HG03521 (cell line): ENCODE measurements around the gene NDRG4.
A peak's percentile ranks its signal among the peaks of the same experiment; 100 is the strongest.

Experiments
- ATAC-seq: cut with Tn5 transposase; IDR thresholded peaks from one replicate; pipeline ENCODE4 v1.9.1; 2021; ENCODE audit warnings: mild to moderate bottlenecking, moderate library complexity; ENCODE audit not compliant: unreplicated experiment

NDRG4 gene

DNA sequence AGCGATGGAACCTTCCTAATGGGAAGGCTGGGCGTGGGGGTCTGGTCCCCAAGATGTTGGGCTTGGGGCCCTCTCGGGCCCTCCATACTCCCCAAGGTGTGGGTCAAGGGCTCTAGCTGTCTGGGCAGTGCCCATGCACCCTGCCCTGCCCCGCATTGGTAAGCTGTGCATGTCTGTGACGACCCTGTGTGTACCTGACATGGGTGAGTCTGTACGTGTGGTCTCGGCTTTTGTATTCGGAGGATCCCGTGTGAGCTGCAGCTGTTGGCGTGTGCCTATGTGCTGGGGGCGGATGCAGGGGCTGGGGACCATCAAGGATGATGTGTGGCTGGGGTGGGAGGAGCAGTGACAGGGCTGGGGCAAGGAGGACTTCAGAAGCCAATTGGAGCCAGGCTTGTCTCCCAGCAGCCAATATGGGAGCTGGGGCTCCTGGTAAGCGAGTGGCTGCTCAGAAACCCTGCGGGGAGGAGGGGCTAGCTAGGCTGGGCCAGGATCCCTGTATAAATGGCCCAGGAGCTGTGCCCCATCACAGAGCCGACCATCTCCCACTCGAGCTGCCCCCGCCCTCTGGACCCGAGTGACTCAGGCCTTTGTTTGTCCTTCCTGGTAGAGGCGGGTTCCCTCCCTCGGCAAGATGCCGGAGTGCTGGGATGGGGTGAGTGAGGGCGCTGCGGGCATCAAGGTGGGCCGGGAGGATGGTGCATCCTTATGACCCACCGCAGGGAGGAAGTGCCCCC, at the start of gene NDRG4:
TSS of gene NDRG4 (plus strand) at position 529 of the 737 bp plus-strand sequence. CDS start at position 635, 106 bp downstream.
- ATAC-seq: peak; percentile 39

- no peak for ATAC-seq
Observed at GRCh38 chr16:58450590-58450989, 49.4 kb upstream of the NDRG4 start.

- no peak for ATAC-seq
Observed at GRCh38 chr16:58451265-58451689, 48.7 kb upstream of the NDRG4 start.

GRCh38 chr16:58451945-58452401, 48.0 kb upstream of the NDRG4 start:
- ATAC-seq: no peak

DNA sequence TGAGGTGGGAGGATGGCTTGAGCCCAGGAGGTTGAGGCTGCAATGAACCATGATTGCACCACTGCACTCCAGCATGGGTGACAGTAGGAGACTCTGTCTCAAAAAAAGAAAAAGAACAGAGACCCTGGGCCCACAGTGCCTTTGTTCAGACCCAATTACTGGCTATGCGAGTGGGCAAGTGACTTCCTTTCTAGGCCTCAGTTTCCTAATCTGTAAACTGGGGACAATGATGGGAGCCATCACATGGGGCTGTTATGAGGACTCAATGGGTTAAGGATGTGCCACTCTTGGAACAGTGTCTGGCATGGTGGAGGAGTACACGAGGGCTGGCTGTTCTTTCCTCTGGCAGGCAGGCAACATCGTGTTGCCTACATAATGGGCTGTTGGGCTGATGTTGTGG, 47.3 kb upstream of the NDRG4 start:
- ATAC-seq: no peak

DNA sequence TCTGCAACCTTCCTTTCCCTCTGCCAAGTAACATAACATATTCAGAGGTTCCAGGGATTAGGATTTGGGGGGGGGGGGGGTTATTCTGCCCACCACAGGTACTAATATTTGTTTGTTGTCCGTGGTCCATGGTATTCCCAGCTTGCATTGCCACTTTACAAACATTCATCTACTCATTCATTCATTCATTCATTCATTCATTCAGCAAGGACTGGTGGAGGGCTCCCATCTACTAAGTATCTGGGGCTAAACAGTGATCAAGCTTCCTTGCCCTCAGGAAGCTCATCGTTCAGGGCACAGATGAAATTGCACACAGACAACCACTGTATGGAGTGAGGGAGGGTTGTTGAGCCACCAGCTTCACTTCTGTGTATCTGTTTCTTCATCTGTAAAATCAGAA, 45.8 kb upstream of the NDRG4 start:
- no peak for ATAC-seq

- ATAC-seq: no peak
Observed at GRCh38 chr16:58454856-58455255, 45.1 kb upstream of the NDRG4 start.

DNA sequence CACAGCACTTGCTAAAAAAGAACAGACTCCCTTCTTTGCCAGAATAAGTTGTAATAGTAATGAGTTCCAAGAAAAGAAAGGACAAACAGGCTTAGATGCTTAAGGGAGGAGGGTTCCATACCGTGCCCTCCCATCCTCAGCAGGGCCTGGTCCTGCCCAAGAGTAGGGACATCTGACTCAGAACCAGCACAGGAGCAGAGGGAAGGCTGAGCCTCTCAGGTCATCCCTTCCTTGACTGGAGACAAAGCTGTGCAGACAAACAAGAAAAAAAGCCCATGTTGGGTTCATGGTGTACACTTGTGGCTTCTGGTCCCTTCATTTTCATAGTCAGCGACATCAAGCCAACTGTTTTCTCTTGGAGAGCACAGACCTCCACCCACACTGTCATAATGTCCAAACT, 44.2 kb upstream of the NDRG4 start:
- no peak for ATAC-seq

DNA sequence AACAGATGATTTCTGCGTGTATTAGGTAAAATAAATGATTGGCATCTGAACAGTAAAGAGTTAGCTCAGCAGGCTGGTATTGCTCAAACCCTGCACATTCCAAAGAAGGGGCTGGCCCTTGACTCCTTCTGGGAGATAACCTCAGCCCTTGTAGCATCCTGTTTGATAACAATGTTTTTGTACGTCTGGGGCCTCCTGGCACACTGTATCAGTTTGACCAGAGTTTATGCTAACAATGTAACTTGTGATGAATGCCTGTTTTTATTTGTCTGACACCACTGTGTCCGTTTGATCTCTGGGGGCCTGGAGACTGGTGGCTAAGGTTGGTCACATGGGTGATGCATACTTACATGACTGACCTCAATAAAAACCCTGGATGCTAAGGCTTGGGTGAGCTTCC, 43.8 kb upstream of the NDRG4 start:
- ATAC-seq: no peak

- no peak for ATAC-seq
Observed at GRCh38 chr16:58458606-58459343, 41.2 kb upstream of the NDRG4 start.

GRCh38 chr16:58459344-58460218, 40.4 kb upstream of the NDRG4 start:
- ATAC-seq: no peak

GRCh38 chr16:58460219-58460610, 39.7 kb upstream of the NDRG4 start:
- ATAC-seq: no peak

- ATAC-seq: no peak
Observed at GRCh38 chr16:58461056-58461455, 38.9 kb upstream of the NDRG4 start.

DNA sequence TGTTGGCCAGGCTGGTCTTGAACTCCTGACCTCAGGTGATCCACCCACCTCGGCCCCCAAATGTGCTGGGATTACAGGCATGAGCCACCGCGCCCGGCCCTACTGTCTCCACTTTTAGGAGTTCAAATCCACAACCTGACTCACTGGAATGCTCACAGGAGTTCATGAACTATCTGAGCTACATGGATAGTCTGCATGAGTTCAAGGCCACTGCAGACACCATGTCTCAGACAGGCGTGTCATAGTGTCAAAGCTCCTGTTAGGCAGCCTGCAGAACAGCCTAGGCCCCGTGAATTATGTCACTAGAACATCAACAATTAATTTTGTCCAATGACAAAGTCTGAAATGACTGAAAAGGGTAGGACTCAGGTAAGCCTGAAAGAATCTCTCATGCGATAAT, 38.3 kb upstream of the NDRG4 start:
- ATAC-seq: no peak

DNA sequence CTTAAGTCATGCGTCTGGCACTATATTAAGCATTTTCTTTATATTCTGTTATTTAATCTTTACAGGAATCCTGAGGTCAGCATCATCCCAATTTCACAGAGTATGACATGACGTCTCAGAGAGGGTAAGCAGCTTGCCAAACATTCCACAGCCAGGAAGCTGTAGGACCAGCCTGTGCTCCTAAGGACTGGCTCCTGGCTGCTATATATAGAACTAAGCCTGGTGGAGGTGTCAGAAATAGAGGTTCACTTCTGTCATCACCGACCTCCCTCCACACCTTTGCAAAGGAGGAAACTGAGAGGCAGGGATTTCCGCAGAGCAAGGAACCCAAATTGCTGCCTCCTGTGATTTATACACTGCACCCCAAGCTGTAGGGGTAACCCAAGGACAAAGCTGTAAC, 37.9 kb upstream of the NDRG4 start:
- no peak for ATAC-seq

DNA sequence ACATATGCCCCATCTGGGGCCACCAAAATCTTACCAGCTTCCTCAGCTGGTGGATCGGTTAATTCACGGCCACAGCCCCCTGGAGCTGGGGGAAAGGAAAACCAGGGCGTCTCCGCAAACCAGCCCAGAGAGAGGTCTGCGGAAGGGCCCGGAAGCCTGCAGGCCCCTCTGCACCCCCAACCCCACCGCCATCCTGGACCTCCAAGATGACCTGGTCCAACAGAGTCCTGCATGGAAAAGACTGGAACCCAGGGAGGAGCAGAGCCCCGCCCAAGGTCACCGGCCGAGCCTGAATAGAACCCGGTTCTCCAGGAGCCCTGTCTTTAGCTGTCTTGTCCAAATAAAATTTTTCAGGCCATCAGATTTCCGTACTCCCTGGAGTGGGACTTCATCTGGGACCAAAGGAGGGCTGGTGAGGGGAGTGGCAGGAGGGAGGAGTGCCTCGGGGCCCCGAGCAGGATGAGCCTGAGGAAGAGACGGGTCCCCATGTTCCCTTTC, 37.4 kb upstream of the NDRG4 start:
- ATAC-seq: no peak

- no peak for ATAC-seq
Observed at GRCh38 chr16:58462997-58463941, 36.7 kb upstream of the NDRG4 start.

DNA sequence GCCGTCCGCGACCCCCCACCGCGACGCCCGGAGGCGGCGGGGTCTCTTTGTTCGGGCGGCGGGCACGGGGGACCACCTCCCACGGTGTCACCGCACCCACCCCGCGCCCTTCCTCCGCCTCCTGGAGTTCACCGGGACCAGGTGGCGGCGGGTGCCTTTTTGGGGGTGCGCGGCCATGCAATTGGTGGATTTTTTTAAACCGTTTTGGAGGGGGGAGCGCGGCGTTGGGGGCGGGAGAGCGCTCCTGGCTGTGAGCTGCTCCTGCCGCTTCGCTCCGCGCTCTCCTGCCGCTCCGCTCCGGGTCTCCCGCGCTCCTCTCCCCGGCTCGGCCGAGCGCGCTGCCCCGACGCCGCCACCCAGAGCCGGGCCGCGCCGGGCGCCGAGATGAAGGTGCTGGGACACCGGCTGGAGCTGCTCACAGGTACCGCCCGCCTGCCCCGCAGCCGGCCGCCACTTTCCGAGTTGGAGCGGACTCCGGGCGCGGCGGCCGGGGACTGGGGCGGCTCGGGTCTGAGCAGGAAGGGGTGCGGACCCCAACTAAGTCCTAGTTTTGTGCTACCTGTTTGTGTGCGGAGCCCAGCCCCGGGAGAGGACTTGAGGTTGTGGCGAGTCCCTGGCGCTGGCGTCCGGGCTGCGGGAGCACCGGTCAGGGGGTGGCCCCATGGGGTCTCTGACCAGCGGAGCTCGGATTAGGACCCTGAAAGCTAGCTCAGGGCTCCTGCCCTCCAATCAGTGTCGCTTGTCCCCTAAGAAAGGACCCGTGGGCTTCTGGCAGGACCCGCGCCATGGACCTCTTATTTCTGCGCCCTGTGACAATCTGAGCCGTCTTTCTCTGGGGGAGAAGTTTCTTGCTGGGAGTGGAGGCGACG, 35.7 kb upstream of the NDRG4 start:
- no peak for ATAC-seq
